IPS-18a (cell line): ENCODE results near the gene ZCCHC9.

Source experiments
- H3K27ac ChIP-seq: one replicate; pipeline ENCODE4 v1.5.1; 2013; ENCODE audit warnings: low read length
- H3K27me3 ChIP-seq: one replicate; pipeline ENCODE4 v1.6.1; 2013; ENCODE audit warnings: mild to moderate bottlenecking, low read length; ENCODE audit not compliant: control insufficient read depth, insufficient read depth
- H3K36me3 ChIP-seq: one replicate; pipeline ENCODE4 v1.6.1; 2013; ENCODE audit warnings: low read depth, low read length; ENCODE audit not compliant: control insufficient read depth
- H3K4me1 ChIP-seq: one replicate; pipeline ENCODE4 v1.6.1; 2013; ENCODE audit warnings: low read depth, low read length; ENCODE audit not compliant: control insufficient read depth
- H3K4me3 ChIP-seq: one replicate; pipeline ENCODE4 v1.5.1; 2013; ENCODE audit warnings: low read length
- H3K9ac ChIP-seq: one replicate; pipeline ENCODE4 v1.6.1; 2013; ENCODE audit warnings: mild to moderate bottlenecking, low read length, moderate library complexity
- H3K9me3 ChIP-seq: one replicate; pipeline ENCODE4 v1.6.1; 2013; ENCODE audit warnings: low read depth, low read length; ENCODE audit not compliant: control insufficient read depth

The ZCCHC9 gene

GRCh38 chr5:81310402-81311063 lies 9.1 kb downstream of the ZCCHC9 start:
- H3K4me3 ChIP-seq: no peak overlapping the region
- H3K36me3 ChIP-seq: peaks cover 29% of the 10 kb centered on the region
- H3K9ac ChIP-seq: no peak overlapping the region
- H3K4me1 ChIP-seq: peaks cover 5% of the 10 kb centered on the region
- no peaks in the 10 kb centered on the region for H3K9me3 ChIP-seq
- no peak overlapping the region for H3K27ac ChIP-seq
- no peaks in the 10 kb centered on the region for H3K27me3 ChIP-seq

- Histone ChIP-seq H3K9ac (no peak overlapping the region), H3K36me3 (peaks cover 29% of the 10 kb centered on the region), H3K27ac (no peak overlapping the region), H3K27me3 (no peaks in the 10 kb centered on the region), H3K4me3 (no peak overlapping the region), H3K9me3 (no peaks in the 10 kb centered on the region), H3K4me1 (peaks cover 16% of the 10 kb centered on the region)
These were observed 11.9 kb downstream of the ZCCHC9 start for GRCh38 chr5:81313278-81313677.

- peaks cover 29% of the 10 kb centered on the region for H3K36me3 ChIP-seq
These were observed 12.3 kb downstream of the ZCCHC9 start for GRCh38 chr5:81313686-81314085.

GRCh38 chr5:81314581-81314980 lies 13.2 kb downstream of the ZCCHC9 start:
- H3K9me3 ChIP-seq: no peaks in the 10 kb centered on the region
- H3K36me3 ChIP-seq: peaks cover 26% of the 10 kb centered on the region
- no peak overlapping the region for H3K27ac ChIP-seq
- H3K27me3 ChIP-seq: no peaks in the 10 kb centered on the region
- H3K4me3 ChIP-seq: no peak overlapping the region
- H3K4me1 ChIP-seq: peaks cover 16% of the 10 kb centered on the region
- H3K9ac ChIP-seq: no peak overlapping the region

More at GRCh38 chr5:81313686-81314085, 12.3 kb downstream of the ZCCHC9 start:
- H3K4me3 ChIP-seq: no peak overlapping the region
- H3K4me1 ChIP-seq: peaks cover 16% of the 10 kb centered on the region
- H3K9me3 ChIP-seq: no peaks in the 10 kb centered on the region
- no peak overlapping the region for H3K27ac ChIP-seq
- no peak overlapping the region for H3K9ac ChIP-seq
- H3K27me3 ChIP-seq: no peaks in the 10 kb centered on the region

GRCh38 chr5:81315336-81315735 lies 13.9 kb downstream of the ZCCHC9 start:
- Histone ChIP-seq H3K9me3 (no peaks in the 10 kb centered on the region), H3K27me3 (no peaks in the 10 kb centered on the region), H3K9ac (no peak overlapping the region), H3K4me3 (no peak overlapping the region), H3K27ac (no peak overlapping the region), H3K4me1 (peaks cover 16% of the 10 kb centered on the region), H3K36me3 (peaks cover 26% of the 10 kb centered on the region)

- H3K9me3 ChIP-seq: no peaks in the 10 kb centered on the region
- H3K4me3 ChIP-seq: no peak overlapping the region
- H3K27me3 ChIP-seq: no peaks in the 10 kb centered on the region
- peaks cover 16% of the 10 kb centered on the region for H3K4me1 ChIP-seq
- H3K9ac ChIP-seq: no peak overlapping the region
- H3K36me3 ChIP-seq: peaks cover 24% of the 10 kb centered on the region
- no peak overlapping the region for H3K27ac ChIP-seq
These were observed 14.4 kb downstream of the ZCCHC9 start for GRCh38 chr5:81315830-81316229.

GRCh38 chr5:81316571-81316970 lies 15.2 kb downstream of the ZCCHC9 start:
- no peak overlapping the region for H3K27ac ChIP-seq
- no peaks in the 10 kb centered on the region for H3K27me3 ChIP-seq

GRCh38 chr5:81317536-81317935 lies 16.1 kb downstream of the ZCCHC9 start:
- Histone ChIP-seq H3K4me3 (no peak overlapping the region), H3K27me3 (no peaks in the 10 kb centered on the region), H3K9me3 (no peaks in the 10 kb centered on the region), H3K36me3 (peaks cover 10% of the 10 kb centered on the region), H3K9ac (no peak overlapping the region), H3K27ac (no peak overlapping the region), H3K4me1 (peaks cover 16% of the 10 kb centered on the region)

More at GRCh38 chr5:81316571-81316970, 15.2 kb downstream of the ZCCHC9 start:
- Histone ChIP-seq H3K9ac (no peak overlapping the region), H3K4me3 (no peak overlapping the region), H3K36me3 (peaks cover 20% of the 10 kb centered on the region), H3K9me3 (no peaks in the 10 kb centered on the region), H3K4me1 (peaks cover 16% of the 10 kb centered on the region)

GRCh38 chr5:81326554-81326953 lies 25.2 kb downstream of the ZCCHC9 start:
- Histone ChIP-seq H3K36me3 (no peaks in the 10 kb centered on the region), H3K27me3 (no peaks in the 10 kb centered on the region), H3K9ac (no peak overlapping the region), H3K4me3 (no peak overlapping the region), H3K27ac (no peak overlapping the region), H3K4me1 (peaks cover 5% of the 10 kb centered on the region), H3K9me3 (no peaks in the 10 kb centered on the region)

- no peak overlapping the region for H3K9ac ChIP-seq
- no peaks in the 10 kb centered on the region for H3K27me3 ChIP-seq
- H3K4me1 ChIP-seq: no peaks in the 10 kb centered on the region
- no peak overlapping the region for H3K4me3 ChIP-seq
- no peaks in the 10 kb centered on the region for H3K36me3 ChIP-seq
- H3K9me3 ChIP-seq: no peaks in the 10 kb centered on the region
- H3K27ac ChIP-seq: no peak overlapping the region
These were observed 33.1 kb downstream of the ZCCHC9 start for GRCh38 chr5:81334304-81335061.

GRCh38 chr5:81335946-81336345 lies 34.6 kb downstream of the ZCCHC9 start:
- Histone ChIP-seq H3K4me1 (no peaks in the 10 kb centered on the region), H3K27me3 (no peaks in the 10 kb centered on the region), H3K4me3 (no peak overlapping the region), H3K9ac (no peak overlapping the region), H3K36me3 (no peaks in the 10 kb centered on the region), H3K27ac (no peak overlapping the region), H3K9me3 (no peaks in the 10 kb centered on the region)

GRCh38 chr5:81336556-81336955 lies 35.2 kb downstream of the ZCCHC9 start:
- H3K27ac ChIP-seq: no peak overlapping the region
- no peaks in the 10 kb centered on the region for H3K9me3 ChIP-seq
- no peak overlapping the region for H3K4me3 ChIP-seq
- H3K36me3 ChIP-seq: no peaks in the 10 kb centered on the region
- H3K27me3 ChIP-seq: no peaks in the 10 kb centered on the region
- no peak overlapping the region for H3K9ac ChIP-seq
- H3K4me1 ChIP-seq: no peaks in the 10 kb centered on the region
